ENCODE results near the gene PLAGL2. TPM values are rescaled to one million over a fixed set of nuclear protein-coding genes. Genes with fewer than 3 reads are reported as not detected.
"Not testable (repeated sequence)": the region's sequence is repeated elsewhere in the genome, so short reads cannot be mapped to it uniquely, and the experiment has no call there.

PLAGL2 gene
- total RNA-seq, 1 experiment from 2014 or later = 96.1 TPM

- Mint-ChIP-seq H3K4me1 (ENCODE audit: low read depth, unreplicated experiment) (peaks cover 7% of the 10 kb centered on the region), H3K27me3 (ENCODE audit: insufficient read depth, unreplicated experiment) (no peaks in the 10 kb centered on the region), H3K36me3 (ENCODE audit: insufficient read depth, unreplicated experiment) (peaks cover 2% of the 10 kb centered on the region), H3K4me3 (ENCODE audit: unreplicated experiment) (no peak overlapping the region), H3K27ac (ENCODE audit: unreplicated experiment) (no peak overlapping the region), H3K9me3 (ENCODE audit: unreplicated experiment) (no peaks in the 10 kb centered on the region)
- CTCF ChIA-PET = no interaction called here
- BruUV-seq (replicated peaks) = no TSS peak
- H3K9me3 ChIP-seq = no peaks in the 10 kb centered on the region
- H3K4me3 ChIP-seq (ENCODE audit: low read depth, low read length) = no peak overlapping the region
- TF ChIP-seq CTCF (IDR thresholded peaks at IDR 0.05; ENCODE audit: insufficient read depth in 1 of 2, low read depth in 1 of 2, low read length in 1 of 2, severe bottlenecking in 1 of 2, unreplicated experiment in 1 of 2) = no peak
- intact Hi-C loops (cut with micrococcal nuclease; ENCODE audit: unreplicated experiment) = no loop called here
- no peaks in the 10 kb centered on the region for H3K36me3 ChIP-seq (ENCODE audit: control insufficient read depth, insufficient read depth, low read length)
- peaks cover 15% of the 10 kb centered on the region for H3K4me1 ChIP-seq
- no peaks in the 10 kb centered on the region for H3K27me3 ChIP-seq (replicated peaks; ENCODE audit: control insufficient read depth, insufficient read depth, low read length)
- POLR2A ChIA-PET = no interaction called here
- DNase-seq = no peak
Measured at GRCh38 chr20:32251470-32251869, 43.9 kb upstream of the PLAGL2 start.

- H3K4me3 Mint-ChIP-seq (ENCODE audit: unreplicated experiment) = no peak overlapping the region
- peaks cover 6% of the 10 kb centered on the region for H3K4me1 ChIP-seq
- ChIA-PET CTCF (no interaction called here), POLR2A (no interaction called here)
- H3K36me3 ChIP-seq (ENCODE audit: control insufficient read depth, insufficient read depth, low read length) = no peaks in the 10 kb centered on the region
- intact Hi-C loops (cut with micrococcal nuclease; ENCODE audit: unreplicated experiment) = no loop called here
- no peaks in the 10 kb centered on the region for H3K9me3 ChIP-seq
- H3K9me3 Mint-ChIP-seq (ENCODE audit: unreplicated experiment) = no peaks in the 10 kb centered on the region
- no peaks in the 10 kb centered on the region for H3K27me3 ChIP-seq (replicated peaks; ENCODE audit: control insufficient read depth, insufficient read depth, low read length)
- no peaks in the 10 kb centered on the region for H3K36me3 Mint-ChIP-seq (ENCODE audit: insufficient read depth, unreplicated experiment)
- no peak overlapping the region for H3K4me3 ChIP-seq (ENCODE audit: low read depth, low read length)
- H3K4me1 Mint-ChIP-seq (ENCODE audit: low read depth, unreplicated experiment) = peaks cover 14% of the 10 kb centered on the region
- no TSS peak for BruUV-seq (replicated peaks)
- no peak for TF ChIP-seq CTCF (IDR thresholded peaks at IDR 0.05; ENCODE audit: insufficient read depth in 1 of 2, low read depth in 1 of 2, low read length in 1 of 2, severe bottlenecking in 1 of 2, unreplicated experiment in 1 of 2)
- H3K27me3 Mint-ChIP-seq (ENCODE audit: insufficient read depth, unreplicated experiment) = no peaks in the 10 kb centered on the region
- H3K27ac Mint-ChIP-seq (ENCODE audit: unreplicated experiment) = no peak overlapping the region
- no peak for DNase-seq
Measured at GRCh38 chr20:32249030-32249738, 41.6 kb upstream of the PLAGL2 start.

- Mint-ChIP-seq H3K36me3 (ENCODE audit: insufficient read depth, unreplicated experiment) (no peaks in the 10 kb centered on the region), H3K9me3 (ENCODE audit: unreplicated experiment) (no peaks in the 10 kb centered on the region), H3K4me1 (ENCODE audit: low read depth, unreplicated experiment) (peaks cover 14% of the 10 kb centered on the region), H3K27ac (ENCODE audit: unreplicated experiment) (no peak overlapping the region), H3K27me3 (ENCODE audit: insufficient read depth, unreplicated experiment) (no peaks in the 10 kb centered on the region), H3K4me3 (ENCODE audit: unreplicated experiment) (no peak overlapping the region)
- no TSS peak for BruUV-seq (replicated peaks)
- no peaks in the 10 kb centered on the region for H3K27me3 ChIP-seq (replicated peaks; ENCODE audit: control insufficient read depth, insufficient read depth, low read length)
- ChIA-PET POLR2A (no interaction called here), CTCF (no interaction called here)
- H3K9me3 ChIP-seq = no peaks in the 10 kb centered on the region
- no peak overlapping the region for H3K4me3 ChIP-seq (ENCODE audit: low read depth, low read length)
- no peaks in the 10 kb centered on the region for H3K36me3 ChIP-seq (ENCODE audit: control insufficient read depth, insufficient read depth, low read length)
- DNase-seq = no peak
- H3K4me1 ChIP-seq = peaks cover 12% of the 10 kb centered on the region
- intact Hi-C loops (cut with micrococcal nuclease; ENCODE audit: unreplicated experiment) = no loop called here
- no peak for TF ChIP-seq CTCF (IDR thresholded peaks at IDR 0.05; ENCODE audit: insufficient read depth in 1 of 2, low read depth in 1 of 2, low read length in 1 of 2, severe bottlenecking in 1 of 2, unreplicated experiment in 1 of 2)
Measured at GRCh38 chr20:32248043-32248442, 40.5 kb upstream of the PLAGL2 start.

GRCh38 chr20:32246208-32246607 lies 38.7 kb upstream of the PLAGL2 start:
- CTCF ChIA-PET = not testable (repeated sequence)

More at GRCh38 chr20:32246208-32246607, 38.7 kb upstream of the PLAGL2 start:
- H3K9me3 ChIP-seq; H3K27ac Mint-ChIP-seq (ENCODE audit: unreplicated experiment); H3K4me3 ChIP-seq (ENCODE audit: low read depth, low read length); BruUV-seq (replicated peaks); H3K27me3 Mint-ChIP-seq (ENCODE audit: insufficient read depth, unreplicated experiment); H3K9me3 Mint-ChIP-seq (ENCODE audit: unreplicated experiment); H3K27me3 ChIP-seq (replicated peaks; ENCODE audit: control insufficient read depth, insufficient read depth, low read length); H3K36me3 Mint-ChIP-seq (ENCODE audit: insufficient read depth, unreplicated experiment); DNase-seq; POLR2A ChIA-PET; intact Hi-C loops (cut with micrococcal nuclease; ENCODE audit: unreplicated experiment); H3K4me3 Mint-ChIP-seq (ENCODE audit: unreplicated experiment); H3K36me3 ChIP-seq (ENCODE audit: control insufficient read depth, insufficient read depth, low read length): not testable (repeated sequence)
- H3K4me1 Mint-ChIP-seq (ENCODE audit: low read depth, unreplicated experiment) = peaks cover 14% of the 10 kb centered on the region
- peaks cover 12% of the 10 kb centered on the region for H3K4me1 ChIP-seq
